Panc1 (cell line): ENCODE measurements around the gene RBMS3. TPM values are rescaled to one million over a fixed set of nuclear protein-coding genes. Genes with fewer than 3 reads are reported as not detected.
A peak's percentile ranks its signal among the peaks of the same experiment; 100 is the strongest.

Experiments used
- ATAC-seq: fragments of 200-7000 bp; cut with Tn5 transposase; 2 replicates; pipeline ENCODE4 v1.9.1; 2020; ENCODE audit warnings: mild to moderate bottlenecking, moderate library complexity
- BruUV-seq: library from RNA; stranded (reverse); fragments of 400-500 nt; replicated peaks from 2 replicates; lab custom pipeline; 2021; lab: Mats Ljungman, UMichigan
- CTCF ChIA-PET: fragments of 300-600 bp; sonication (Branson Sonifier 250); formaldehyde crosslinking; loops from one replicate; lab custom pipeline; 2022; ENCODE audit warnings: antibody characterized with exemption; lab: Charles Lee
- POLR2A ChIA-PET: fragments of 300-600 bp; sonication (Branson Sonifier 250); formaldehyde crosslinking; loops from one replicate; lab custom pipeline; 2022; ENCODE audit warnings: antibody characterized with exemption; lab: Charles Lee
- DNase-seq: peaks from one replicate; pipeline ENCODE4 v3.0.0-alpha.2; 2010; ENCODE audit warnings: low read depth, low spot score
- H3K27ac ChIP-seq: 2 replicates; pipeline ENCODE4 v1.5.1; 2011; ENCODE audit warnings: mild to moderate bottlenecking, low read length, inconsistent platforms
- H3K27me3 ChIP-seq: fragments of 200-500 bp; sonication (Bioruptor generic); 2 replicates; pipeline ENCODE4 v1.6.0; 2014; ENCODE audit warnings: low read length, inconsistent platforms; ENCODE audit not compliant: control insufficient read depth, insufficient read depth
- H3K36me3 ChIP-seq: fragments of 200-500 bp; sonication (Bioruptor generic); 2 replicates; pipeline ENCODE4 v1.5.1; 2014; ENCODE audit warnings: inconsistent platforms, mild to moderate bottlenecking, low read length, moderate library complexity; ENCODE audit not compliant: control insufficient read depth, insufficient read depth
- H3K4me1 ChIP-seq: 2 replicates; pipeline ENCODE4 v1.5.1; 2011; ENCODE audit warnings: inconsistent platforms, mild to moderate bottlenecking, low read length, moderate library complexity; ENCODE audit not compliant: control insufficient read depth, insufficient read depth
- H3K4me3 ChIP-seq, 2 experiments: 2 replicates each; pipeline ENCODE4 v1.5.1; 2011 to 2012; ENCODE audit warnings: low read depth in 2 of 2, low read length in 2 of 2, mild to moderate bottlenecking in 2 of 2, inconsistent platforms in 1 of 2, moderate library complexity in 1 of 2
- H3K9me3 ChIP-seq: fragments of 200-500 bp; sonication (Bioruptor generic); 2 replicates; pipeline ENCODE4 v1.5.1; 2014; ENCODE audit warnings: low read depth, mild to moderate bottlenecking, inconsistent platforms, low read length, moderate library complexity; ENCODE audit not compliant: control insufficient read depth, insufficient read depth
- CTCF ChIP-seq: fragments of 450-650 bp; IDR thresholded peaks from 2 replicates; pipeline ENCODE4 v1.5.1; 2017; ENCODE audit warnings: mild to moderate bottlenecking
- POLR2AphosphoS5 ChIP-seq: IDR thresholded peaks from 2 replicates; pipeline ENCODE4 v1.6.1; 2012; ENCODE audit warnings: mild to moderate bottlenecking, low read depth, low read length, moderate library complexity
- SIN3A ChIP-seq: IDR thresholded peaks from 2 replicates; pipeline ENCODE4 v1.6.1; 2012; ENCODE audit warnings: low read depth, mild to moderate bottlenecking, low read length, moderate library complexity, borderline replicate concordance; ENCODE audit not compliant: insufficient read depth
- TCF7L2 ChIP-seq: IDR thresholded peaks from 2 replicates; pipeline ENCODE4 v1.6.1; 2011; ENCODE audit warnings: mild to moderate bottlenecking, low read depth, low read length, inconsistent platforms
- in situ Hi-C: cut with HindIII; loops from 2 replicates; pipeline ENCODE4 v1.10.0; 2016; ENCODE audit warnings: low sequenced_read_pairs, low pct_unique_long_range_greater_than_20kb
- intact Hi-C: fragments of 100-400 bp; cut with micrococcal nuclease; formaldehyde crosslinking; loops from one replicate; pipeline ENCODE4 v1.10.0; 2022; ENCODE audit not compliant: unreplicated experiment
- total RNA-seq: library from RNA; stranded (reverse); gene quantifications from one replicate; pipeline ENCODE4 v1.2.1, GENCODE V29; 2021; ENCODE audit not compliant: unreplicated experiment
- TF ChIP-seq, protein P1 (sequence below), 2 experiments: IDR thresholded peaks; 2 replicates each; pipeline ENCODE4 v1.6.1; 2011 to 2012; ENCODE audit warnings: low read depth in 2 of 2, control low read depth in 1 of 2, low read length in 1 of 2, mild to moderate bottlenecking in 1 of 2, moderate library complexity in 1 of 2; ENCODE audit not compliant: insufficient read depth in 1 of 2

Gene RBMS3
- total RNA-seq, 1 experiment from 2014 or later: 1.1 TPM

DNA sequence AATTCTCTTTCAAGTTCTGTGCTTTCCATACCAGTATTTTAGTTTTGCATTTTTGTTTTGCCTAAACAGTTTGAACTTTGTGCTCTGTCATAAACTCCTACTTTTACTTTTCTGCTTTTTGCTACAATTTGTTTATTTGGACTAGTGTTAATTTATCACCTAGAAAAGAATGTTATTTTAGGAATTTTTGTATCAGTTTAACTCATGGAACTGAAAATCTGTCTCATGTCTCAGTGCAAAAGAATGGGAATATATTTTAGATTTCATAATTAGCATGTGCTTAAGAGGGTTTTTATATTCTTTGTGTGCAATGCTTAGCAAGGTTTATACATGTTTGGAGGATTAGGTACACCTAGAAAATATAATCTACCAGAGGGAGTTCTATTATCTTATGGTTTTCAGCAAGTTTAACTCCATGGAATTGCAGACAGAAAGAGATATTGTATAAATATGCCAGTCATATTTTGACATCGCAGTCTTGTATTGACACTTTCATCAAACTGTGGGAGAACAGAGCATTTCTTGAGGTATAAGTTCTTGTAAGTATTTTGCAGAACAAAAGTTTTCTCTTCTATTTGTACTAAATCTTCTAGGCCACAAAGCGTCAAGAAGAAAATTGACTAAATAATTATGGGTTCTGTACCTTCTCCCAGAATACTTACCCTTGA is 409.9 kb downstream of the RBMS3 start:
- Histone ChIP-seq H3K36me3 (no peaks in the 10 kb centered on the region), H3K9me3 (no peaks in the 10 kb centered on the region), H3K4me1 (no peaks in the 10 kb centered on the region; the same call in 1 of the 2 replicates), H3K27me3 (no peaks in the 10 kb centered on the region), H3K27ac (no peak overlapping the region), H3K4me3 (no peak overlapping the region)
- no TSS peak for BruUV-seq
- in situ Hi-C loops: no loop called here
- no peak for ATAC-seq
- POLR2A ChIA-PET: no interaction called here
- CTCF ChIA-PET: no interaction called here
- intact Hi-C loops: no loop called here
- TF ChIP-seq SIN3A (no peak), TCF7L2 (no peak), CTCF (no peak), POLR2AphosphoS5 (no peak)
- TF ChIP-seq, protein P1, sequence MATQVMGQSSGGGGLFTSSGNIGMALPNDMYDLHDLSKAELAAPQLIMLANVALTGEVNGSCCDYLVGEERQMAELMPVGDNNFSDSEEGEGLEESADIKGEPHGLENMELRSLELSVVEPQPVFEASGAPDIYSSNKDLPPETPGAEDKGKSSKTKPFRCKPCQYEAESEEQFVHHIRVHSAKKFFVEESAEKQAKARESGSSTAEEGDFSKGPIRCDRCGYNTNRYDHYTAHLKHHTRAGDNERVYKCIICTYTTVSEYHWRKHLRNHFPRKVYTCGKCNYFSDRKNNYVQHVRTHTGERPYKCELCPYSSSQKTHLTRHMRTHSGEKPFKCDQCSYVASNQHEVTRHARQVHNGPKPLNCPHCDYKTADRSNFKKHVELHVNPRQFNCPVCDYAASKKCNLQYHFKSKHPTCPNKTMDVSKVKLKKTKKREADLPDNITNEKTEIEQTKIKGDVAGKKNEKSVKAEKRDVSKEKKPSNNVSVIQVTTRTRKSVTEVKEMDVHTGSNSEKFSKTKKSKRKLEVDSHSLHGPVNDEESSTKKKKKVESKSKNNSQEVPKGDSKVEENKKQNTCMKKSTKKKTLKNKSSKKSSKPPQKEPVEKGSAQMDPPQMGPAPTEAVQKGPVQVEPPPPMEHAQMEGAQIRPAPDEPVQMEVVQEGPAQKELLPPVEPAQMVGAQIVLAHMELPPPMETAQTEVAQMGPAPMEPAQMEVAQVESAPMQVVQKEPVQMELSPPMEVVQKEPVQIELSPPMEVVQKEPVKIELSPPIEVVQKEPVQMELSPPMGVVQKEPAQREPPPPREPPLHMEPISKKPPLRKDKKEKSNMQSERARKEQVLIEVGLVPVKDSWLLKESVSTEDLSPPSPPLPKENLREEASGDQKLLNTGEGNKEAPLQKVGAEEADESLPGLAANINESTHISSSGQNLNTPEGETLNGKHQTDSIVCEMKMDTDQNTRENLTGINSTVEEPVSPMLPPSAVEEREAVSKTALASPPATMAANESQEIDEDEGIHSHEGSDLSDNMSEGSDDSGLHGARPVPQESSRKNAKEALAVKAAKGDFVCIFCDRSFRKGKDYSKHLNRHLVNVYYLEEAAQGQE (IDR thresholded peaks at IDR 0.05; ENCODE audit: insufficient read depth in 1 of 2, low read depth in 2 of 2, low read length in 1 of 2): no peak
- DNase-seq: no peak

- Histone ChIP-seq H3K27me3 (no peaks in the 10 kb centered on the region), H3K36me3 (no peaks in the 10 kb centered on the region), H3K27ac (peak overlapping the region; percentile 17; the same call in 1 of the 2 replicates), H3K9me3 (no peaks in the 10 kb centered on the region), H3K4me3 (no peak overlapping the region), H3K4me1 (no peaks in the 10 kb centered on the region; the same call in 1 of the 2 replicates)
- no peak for DNase-seq
- ATAC-seq: peak; percentile 94
- no TSS peak for BruUV-seq
- in situ Hi-C loops: no loop called here
- ChIA-PET CTCF (no interaction called here), POLR2A (no interaction called here)
- TF ChIP-seq, protein P1 (IDR thresholded peaks at IDR 0.05; ENCODE audit: insufficient read depth in 1 of 2, low read depth in 2 of 2, low read length in 1 of 2): no peak
- TF ChIP-seq CTCF (no peak), TCF7L2 (no peak), POLR2AphosphoS5 (no peak), SIN3A (no peak)
- intact Hi-C loops: no loop called here
Measured at GRCh38 chr3:29693863-29694262, 413.0 kb downstream of the RBMS3 start.
